GM21423 (cell line): Measurements from ENCODE around the gene LONP2.
A peak's percentile ranks its signal among the peaks of the same experiment; 100 is the strongest.
"Not testable (repeated sequence)": the region's sequence is repeated elsewhere in the genome, so short reads cannot be mapped to it uniquely, and the experiment has no call there.

ENCODE experiments used
- ATAC-seq: cut with Tn5 transposase; IDR thresholded peaks from one replicate; pipeline ENCODE4 v1.9.1; 2021; ENCODE audit warnings: mild to moderate bottlenecking, moderate library complexity; ENCODE audit not compliant: unreplicated experiment

Gene LONP2

DNA sequence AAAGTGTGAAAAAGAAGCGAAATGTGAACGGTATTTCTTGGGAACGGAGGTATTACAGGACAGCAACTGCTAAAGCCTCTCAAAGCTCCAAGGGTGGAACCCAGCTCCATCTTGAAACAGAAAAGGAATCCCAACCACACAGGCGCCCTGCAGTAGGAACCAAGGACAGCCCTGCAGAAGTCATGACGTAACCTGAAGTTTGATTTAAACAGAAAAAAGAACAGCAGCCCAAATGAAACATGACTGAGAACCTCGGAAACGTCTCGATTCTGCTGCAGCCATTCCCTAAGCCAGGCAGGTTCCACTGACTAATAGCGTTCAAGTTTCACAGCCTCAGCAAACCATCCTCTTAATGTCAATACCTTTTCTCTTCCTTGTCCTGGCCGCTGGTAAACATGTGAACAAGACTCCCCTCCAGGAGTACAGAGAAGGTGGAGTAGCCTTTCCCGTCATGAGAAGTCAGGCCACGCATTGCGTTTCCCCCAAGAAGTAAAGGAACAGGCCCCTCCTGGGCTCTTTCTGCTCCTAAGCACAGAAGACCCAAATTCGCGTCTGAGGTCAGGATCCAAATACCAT lies 121.0 kb downstream of the LONP2 start:
- no peak for ATAC-seq

DNA sequence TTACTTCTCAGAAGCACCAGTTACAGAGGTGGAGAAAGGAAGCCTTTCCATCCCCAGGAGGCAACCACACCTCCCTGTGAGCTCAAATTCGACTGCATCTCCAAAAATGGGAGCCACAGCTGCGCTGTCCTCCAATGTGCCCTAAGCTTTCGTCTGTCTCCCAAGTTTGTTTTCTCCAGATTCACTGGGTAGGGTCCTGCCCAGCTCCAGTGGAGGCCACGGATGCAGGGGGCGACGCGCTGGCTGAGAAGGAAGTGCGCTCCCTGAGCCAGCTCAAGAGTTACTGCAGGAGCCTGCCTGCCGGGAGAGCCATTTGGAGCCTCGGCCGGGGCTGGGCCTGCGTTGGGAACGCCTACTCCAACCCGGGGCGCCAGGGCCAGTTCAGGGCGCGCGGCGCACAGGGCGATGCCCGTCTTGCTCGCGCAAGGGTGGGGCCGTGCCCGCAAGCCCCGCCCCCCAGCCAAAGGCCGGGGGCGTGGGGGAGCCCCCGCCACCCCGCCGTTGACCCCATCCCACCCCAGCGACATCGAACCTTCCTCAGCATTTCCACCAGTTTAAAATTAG lies 121.6 kb downstream of the LONP2 start:
- peak; percentile 91 for ATAC-seq

DNA sequence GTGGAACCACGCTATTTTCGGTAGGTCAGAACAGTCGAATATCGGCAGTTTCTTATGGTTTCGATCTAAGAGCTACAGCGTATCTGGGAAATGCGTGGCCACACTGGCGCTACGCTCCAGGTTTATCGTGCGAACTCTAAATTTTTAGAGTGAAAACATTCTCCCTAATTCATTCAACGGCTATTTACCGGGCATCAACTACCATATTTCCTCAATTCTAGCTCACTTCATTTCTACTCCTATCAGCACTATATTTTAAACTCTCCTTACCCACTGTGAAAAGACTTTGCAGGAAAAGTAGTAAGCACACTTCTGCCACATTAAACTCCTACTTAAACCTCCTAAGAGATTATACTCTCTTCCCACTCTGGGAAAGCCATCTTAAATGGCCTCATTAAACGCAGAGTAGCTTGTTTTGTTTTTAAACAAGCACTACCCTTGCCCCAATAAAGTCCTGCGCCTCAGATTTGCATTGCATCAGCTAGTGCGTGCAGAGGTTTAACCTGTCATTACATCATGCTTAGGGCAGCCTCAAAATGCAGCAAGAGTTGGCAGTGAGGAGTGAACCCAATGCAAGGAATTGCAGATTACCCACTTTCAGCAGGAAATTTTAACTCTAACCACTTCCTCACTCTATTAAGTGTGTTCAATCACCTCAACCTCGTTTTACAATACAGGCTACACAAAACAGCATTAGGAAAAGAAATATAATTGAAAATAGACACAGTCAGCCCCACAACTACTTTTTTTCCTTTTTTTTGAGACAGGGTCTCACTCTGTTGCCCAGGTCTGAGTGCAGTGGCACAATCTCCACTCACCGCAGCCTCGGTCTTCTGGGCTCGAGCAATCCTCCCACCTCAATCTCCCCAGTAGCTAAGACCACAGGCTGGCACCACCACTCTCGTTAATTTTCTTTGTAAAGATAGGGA lies 122.3 kb downstream of the LONP2 start:
- peak; percentile 59 for ATAC-seq

DNA sequence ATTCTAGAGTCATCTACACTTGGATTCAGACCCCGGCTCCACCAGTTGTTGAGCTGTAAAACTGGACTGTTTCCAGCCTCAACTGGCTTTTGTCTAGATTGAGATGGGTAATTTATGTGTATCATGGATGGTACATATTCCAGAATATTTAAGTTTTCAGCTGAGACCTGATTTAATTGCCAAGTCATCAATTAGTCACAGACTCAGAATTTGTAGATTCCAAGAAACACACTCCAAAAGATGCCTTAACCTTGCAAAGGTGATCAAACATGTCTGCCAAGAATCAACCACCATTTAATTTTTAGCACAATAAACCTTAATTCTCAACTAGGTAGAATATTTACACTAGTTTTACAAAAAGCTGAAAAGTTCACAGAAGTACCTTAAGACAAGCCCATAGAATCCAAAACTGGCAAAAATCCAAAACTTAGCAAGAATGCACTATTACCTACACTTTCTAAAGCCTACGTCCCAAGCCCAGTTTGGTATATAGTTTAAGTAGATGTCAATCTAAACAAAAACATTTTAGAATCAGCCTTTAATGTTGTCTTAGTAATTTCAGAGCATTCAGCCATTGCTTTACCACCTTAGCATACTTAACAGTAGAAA lies 123.4 kb downstream of the LONP2 start:
- ATAC-seq: no peak

DNA sequence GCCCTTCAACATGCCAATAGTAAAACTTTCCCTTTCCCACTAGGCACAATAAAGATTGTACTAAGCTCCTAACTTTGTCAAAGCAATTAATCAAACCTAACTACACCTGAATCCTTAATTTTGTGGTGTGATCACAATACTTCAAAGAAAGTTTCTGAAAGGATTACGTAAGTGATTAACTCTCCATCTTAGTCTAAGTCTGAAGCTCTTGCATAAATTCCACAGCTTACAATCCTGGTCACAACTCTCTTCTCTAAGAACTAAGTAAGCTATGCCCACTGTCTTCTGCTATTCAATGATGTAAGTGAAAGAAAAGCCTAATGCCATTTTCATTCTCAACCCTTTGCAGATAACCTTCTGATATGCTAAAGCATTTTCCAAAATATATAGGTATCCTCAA lies 125.7 kb downstream of the LONP2 start:
- no peak for ATAC-seq

DNA sequence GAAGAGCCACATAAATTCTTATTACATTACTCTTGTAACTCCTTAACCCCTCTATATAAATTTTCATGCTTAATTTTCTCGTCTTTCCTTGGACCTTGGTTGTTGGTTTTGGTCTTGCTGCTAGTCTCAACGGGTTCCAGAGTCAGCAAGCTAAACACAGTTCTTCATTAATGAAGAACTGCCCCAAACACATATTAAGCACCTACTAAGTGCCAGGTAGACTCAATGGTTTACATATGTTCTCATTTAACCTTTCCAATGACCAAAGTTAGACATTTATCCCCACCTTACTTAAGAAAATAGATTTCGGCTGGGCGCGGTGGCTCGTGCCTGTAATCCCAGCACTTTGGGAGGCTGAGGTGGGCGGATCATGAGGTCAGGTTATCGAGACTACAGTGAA lies 126.1 kb downstream of the LONP2 start:
- no peak for ATAC-seq

DNA sequence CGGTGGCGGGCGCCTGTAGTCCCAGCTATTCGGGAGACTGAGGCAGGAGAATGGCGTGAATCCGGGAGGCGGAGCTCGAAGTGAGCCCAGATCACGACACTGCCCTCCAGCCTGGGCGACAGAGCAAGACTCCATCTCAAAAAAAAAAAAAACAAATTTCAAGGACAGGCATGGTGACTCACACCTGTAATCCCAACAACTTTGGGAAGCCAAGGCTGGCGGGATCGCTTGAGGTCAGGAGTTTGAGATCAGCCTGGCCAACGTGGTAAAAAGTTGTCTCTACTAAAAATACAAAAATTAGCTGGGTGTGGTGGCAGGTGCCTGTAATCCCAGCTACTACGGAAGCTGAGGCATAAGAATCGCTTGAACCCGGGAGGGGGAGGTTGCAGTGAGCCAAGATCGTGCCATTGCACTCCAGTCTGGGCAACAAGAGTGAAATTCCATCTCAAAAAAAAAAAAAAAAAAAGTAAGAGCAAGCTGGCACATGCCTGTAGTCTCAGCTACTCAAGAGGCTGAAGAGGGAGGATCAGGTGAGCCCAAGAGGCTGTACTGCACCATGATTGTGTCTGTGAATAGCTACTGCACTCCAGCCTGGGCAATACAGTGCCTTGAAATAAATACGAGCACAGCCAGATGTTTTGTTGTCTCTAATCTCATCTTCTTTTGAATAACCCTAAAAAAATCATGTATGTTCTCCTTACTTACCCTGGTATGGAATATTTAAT lies 126.7 kb downstream of the LONP2 start:
- not testable (repeated sequence) for ATAC-seq

DNA sequence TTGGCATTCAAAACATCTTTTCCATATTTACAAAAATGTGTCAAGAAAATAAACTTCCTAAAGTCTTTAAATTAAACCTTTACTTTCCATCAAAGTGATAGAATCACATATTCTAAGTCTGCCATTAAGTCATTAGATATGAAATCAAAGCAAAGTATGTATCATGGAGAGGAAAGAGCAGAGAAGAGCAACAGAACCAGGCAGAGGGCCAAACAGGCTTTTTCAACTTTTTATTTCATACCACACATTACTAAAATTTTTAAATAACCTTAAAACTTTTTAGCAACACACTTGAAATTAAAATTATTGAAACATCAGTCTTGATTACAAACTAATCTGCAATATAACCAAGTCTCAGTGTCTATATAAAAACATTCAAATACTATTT lies 127.3 kb downstream of the LONP2 start:
- ATAC-seq: no peak

DNA sequence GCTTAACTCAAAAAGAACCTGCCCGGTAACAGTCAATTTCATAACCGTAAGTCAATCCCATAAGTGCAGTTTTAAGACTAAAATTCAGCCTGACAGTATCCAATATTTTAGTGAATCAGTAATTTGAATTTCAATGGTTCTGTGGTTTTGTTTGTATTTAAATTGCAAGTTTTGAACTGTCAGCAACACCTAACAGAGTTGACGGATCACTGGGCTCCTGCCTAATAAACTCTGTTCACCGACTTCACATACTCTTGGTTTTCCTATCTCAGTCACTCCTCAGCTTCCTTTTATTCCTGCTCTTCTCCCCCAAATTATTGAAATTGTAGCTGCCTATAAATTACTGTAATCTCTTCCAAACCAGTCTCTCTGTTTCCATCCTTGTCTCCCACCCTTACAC lies 128.6 kb downstream of the LONP2 start:
- ATAC-seq: no peak

DNA sequence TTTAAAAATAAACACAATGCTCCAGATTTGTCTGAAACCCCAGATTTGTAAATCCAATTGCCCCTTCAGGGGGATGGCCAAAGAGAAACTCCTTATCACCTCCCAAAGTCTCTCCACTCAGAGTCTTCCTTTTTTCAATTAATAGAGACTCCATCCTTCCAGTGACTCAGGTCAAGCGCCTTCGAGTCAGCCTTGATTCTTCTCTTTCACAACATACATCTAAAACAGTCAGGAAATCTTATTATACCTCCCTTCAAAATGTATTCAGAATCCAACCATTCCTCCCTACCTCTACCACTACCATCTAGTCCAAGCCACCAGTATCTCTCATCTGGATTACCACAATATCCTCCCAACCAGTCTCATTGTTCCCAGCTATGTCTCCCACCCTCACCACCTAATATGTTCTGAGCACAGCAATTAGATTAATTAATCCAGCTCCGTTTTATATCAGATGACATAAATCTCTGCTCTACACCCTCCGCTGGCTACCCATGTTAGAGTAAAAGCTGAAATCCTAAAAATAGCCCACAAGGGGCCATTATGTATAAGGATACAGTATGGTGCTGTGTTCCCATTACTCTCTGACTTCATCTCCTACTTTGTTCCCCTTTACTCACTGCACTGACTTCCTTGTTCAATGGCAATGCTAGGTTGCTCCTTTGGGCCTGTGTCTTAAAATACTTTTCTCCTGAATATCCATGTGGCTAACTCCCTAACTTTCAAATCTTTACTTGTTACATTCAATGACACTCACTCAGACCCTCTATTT lies 129.3 kb downstream of the LONP2 start:
- no peak for ATAC-seq

DNA sequence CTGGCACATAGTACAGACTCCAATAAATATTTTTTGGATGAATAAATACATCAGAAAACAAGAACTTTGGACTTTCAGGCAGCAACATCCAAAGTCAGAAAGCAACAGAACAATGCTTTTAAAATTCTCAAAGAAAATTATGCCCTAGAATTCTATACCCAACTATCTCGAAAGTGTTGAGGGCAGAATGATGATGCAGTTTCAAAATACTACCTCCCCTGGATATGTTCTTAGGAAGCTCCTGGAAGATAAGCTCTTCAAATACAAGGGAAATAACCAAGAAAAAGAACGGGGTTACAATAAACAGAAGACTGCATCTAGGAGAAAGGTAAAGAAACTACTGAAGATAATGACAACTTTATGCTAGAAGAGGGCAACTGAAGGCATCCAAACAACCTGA lies 130.2 kb downstream of the LONP2 start:
- no peak for ATAC-seq

DNA sequence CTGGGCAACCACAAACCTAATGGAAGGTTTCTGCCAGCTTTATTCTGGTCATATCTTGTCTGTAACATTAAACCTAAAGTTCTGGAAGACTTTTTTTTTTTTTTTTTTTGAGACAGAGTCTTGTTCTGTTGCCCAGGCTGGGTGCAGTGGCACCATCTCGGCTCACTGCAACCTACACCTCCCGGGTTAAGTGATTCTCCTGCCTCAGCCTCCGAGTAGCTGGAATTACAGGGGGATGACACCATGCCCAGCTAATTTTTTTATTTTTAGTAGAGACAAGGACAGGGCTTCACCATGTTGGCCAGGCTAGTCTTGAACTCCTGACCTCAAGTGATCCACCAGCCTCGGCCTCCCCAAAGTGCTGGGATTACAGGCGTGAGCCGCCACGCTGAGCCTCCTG lies 133.2 kb downstream of the LONP2 start:
- not testable (repeated sequence) for ATAC-seq

DNA sequence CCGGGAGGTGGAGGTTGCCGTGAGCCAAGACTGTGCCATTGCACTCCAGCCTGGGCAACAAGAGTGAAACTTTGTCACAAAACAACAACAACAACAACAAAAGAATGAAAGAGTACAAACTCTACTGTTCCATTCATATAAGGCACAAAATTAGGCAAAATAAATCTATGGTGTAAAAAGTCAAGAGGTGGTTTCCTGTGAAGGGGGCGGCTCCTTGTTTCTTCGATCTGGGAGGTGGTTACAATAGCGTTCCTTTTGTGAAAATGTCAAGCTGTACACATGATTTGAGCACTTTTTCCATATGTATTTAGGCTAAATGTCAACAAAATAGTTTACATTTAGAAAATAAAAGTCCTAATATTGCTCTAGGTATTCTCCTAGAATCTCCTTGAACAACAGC lies 134.2 kb downstream of the LONP2 start:
- ATAC-seq: no peak

DNA sequence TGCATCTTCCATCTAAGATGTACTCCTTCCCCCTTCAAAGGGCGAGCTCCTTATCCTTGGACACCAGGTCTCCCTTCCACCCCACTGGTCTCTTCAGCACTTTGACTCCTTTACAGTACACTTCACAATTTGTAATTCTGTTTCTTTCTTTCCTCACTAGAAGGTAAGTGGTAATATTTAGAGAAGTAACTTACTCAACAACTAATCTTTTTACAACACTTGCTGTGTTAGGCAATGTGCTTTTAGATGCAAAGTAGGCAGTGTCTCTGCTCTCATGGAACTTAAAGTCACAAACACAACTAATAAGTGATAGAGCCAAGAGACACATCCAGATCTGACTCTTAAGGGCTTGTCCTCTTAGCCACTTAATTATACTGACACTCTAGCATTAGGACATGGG lies 134.7 kb downstream of the LONP2 start:
- ATAC-seq: no peak

DNA sequence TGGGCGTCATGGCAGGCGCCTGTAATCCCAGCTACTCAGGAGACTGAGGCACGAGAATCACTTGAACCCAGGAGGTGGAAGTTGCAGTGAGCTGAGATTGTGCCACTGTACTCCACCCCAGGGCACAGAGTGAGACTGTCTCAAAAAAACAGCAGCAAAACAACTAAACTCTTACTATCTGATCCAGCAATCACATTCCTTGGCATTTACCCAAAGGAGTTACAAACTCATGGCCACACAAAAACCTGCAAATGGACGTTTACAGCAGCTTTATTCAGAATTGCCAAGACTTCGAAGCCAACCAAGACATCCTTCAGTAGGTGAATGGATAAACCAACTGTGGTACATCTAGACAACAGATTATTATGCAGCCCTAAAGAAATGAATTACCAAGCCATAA lies 137.1 kb downstream of the LONP2 start:
- no peak for ATAC-seq

DNA sequence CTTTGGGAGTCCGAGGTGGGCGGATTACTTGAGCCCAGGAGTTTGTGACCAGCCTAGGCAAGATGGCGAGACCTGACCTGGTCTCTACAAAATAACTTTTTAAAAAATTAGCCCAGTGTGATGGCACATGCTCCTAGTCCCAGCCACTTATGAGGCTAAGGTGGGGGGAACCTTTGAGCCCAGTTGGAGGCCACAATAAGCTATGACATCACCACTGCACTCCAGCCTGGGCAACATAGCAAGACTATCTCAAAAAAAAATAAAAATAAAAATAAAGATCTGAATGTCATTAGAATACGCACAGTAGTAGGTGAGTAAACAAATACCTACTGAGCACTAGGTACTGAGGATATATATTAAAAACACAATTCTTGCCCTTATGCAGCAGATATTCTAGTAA lies 138.0 kb downstream of the LONP2 start:
- no peak for ATAC-seq

DNA sequence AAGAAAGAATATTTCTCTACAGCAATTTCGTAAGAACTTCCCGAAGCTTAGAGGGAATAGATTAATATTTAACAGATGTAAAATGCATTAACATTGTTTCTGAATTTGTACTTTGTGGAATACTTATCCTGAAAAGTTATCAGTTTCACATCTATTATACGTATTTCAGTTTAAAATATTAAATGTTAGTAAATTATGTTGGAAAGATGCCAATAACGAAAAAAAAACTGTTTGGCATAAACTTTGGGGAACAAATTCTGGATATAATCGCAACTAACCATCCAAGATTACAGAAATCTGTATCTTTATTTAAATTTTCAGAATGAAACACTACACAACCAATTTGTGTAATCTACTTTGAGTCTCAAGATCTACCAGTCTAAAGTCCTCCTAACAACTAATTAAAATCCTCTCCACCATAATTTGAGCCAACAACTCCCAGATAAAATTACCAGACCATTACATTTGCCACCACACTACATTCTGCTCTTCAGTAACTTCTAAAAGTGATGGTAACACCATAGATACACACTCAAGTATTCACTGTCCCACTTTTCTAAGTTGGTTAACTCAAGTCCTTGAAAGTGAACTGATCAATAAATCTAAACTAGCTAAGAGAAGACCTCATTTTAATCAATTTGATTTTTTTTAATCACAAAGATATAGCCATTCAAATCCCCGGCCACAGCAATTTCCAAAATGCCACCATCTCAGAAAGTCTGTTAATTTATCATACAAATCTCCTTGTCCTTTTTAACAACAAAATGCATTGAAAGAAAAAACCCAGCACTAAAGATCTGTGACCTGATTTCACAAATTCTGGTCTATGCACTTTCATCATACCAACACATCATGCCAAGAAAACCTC lies 139.1 kb downstream of the LONP2 start:
- no peak for ATAC-seq

DNA sequence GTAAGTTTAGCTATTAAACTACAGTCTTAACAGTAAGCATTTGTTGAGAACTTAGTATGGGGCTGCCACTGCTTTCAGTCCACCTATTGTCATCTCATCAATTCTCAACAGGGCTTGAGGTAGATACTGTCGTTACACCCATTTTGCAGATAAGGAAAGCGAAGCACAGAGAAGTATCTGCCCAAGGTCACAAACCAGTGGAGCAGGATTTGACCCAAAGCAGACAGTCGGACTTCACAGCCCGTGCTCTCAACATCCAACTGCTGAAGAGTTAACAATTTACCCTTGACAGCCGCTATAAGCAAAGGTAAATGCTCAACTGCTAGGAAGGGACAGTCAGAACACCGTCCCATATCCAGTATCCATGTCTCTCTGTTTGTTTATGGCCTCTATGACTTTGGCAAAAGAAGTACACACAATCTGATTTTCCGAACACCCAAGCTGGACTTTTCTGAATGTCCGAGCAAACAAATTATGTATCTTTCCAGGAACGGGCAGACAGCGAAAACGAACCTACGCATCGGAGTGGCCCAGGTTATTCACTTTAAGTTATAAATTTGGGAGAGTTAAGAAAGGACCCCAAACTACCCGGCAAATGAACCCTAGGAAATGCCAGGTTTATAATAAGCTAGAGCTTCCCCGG lies 139.9 kb downstream of the LONP2 start:
- no peak for ATAC-seq
